Mammary epithelial cell (primary cell): ENCODE results near the gene SLC29A1.

Experiments
- EZH2 ChIP-seq: IDR thresholded peaks from 2 replicates; pipeline ENCODE4 v1.6.1; 2012; ENCODE audit warnings: low read length, inconsistent platforms, borderline replicate concordance
- TF ChIP-seq, protein P1 (sequence below), 2 donors: IDR thresholded peaks in 1 of 2; conservative IDR thresholded peaks in 1 of 2; 2 replicates each; pipeline ENCODE4 v1.5.1; 2011 to 2012; ENCODE audit warnings: inconsistent platforms in 2 of 2, low read length in 2 of 2, mild to moderate bottlenecking in 2 of 2, control low read depth in 1 of 2, low read depth in 1 of 2; ENCODE audit not compliant: insufficient read depth in 1 of 2; ENCODE audit errors: extremely low read depth in 1 of 2

DNA sequence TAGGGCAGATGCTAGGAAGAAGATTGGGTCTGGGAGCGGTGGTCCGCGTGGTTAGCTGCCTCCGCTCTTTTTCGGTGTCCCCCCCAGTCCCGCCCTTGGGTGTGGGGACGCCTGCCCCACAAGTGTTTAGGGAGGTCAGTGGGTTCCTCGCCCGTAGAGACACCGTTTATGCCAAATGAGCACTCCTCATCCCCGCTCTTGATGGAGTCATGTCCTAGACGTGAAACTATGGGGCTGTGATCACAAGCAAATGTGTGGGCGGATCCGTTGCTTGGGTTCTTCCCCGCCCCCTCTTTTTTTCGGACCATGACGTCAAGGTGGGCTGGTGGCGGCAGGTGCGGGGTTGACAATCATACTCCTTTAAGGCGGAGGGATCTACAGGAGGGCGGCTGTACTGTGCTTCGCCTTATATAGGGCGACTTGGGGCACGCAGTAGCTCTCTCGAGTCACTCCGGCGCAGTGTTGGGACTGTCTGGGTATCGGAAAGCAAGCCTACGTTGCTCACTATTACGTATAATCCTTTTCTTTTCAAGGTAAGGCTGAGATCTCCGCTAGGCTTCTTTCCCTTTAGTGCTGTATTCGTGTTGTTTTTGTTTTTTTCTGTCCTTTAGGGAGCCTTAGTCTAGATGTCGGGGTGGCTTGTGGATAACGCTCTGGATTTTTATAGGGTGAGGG is 23.4 kb downstream of the SLC29A1 start, which contains the start of gene HSP90AB1:
- TF ChIP-seq EZH2 = no peak
- TF ChIP-seq, protein P1, sequence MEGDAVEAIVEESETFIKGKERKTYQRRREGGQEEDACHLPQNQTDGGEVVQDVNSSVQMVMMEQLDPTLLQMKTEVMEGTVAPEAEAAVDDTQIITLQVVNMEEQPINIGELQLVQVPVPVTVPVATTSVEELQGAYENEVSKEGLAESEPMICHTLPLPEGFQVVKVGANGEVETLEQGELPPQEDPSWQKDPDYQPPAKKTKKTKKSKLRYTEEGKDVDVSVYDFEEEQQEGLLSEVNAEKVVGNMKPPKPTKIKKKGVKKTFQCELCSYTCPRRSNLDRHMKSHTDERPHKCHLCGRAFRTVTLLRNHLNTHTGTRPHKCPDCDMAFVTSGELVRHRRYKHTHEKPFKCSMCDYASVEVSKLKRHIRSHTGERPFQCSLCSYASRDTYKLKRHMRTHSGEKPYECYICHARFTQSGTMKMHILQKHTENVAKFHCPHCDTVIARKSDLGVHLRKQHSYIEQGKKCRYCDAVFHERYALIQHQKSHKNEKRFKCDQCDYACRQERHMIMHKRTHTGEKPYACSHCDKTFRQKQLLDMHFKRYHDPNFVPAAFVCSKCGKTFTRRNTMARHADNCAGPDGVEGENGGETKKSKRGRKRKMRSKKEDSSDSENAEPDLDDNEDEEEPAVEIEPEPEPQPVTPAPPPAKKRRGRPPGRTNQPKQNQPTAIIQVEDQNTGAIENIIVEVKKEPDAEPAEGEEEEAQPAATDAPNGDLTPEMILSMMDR (conservative IDR thresholded peaks at IDR 0.05 in 1 of 2, IDR thresholded peaks at IDR 0.05 in 1 of 2; ENCODE audit: extremely low read depth in 1 of 2, insufficient read depth in 1 of 2, low read depth in 1 of 2, low read length in 2 of 2) = no peak
